ENCODE results near the gene SKI. TPM values are rescaled to one million over a fixed set of nuclear protein-coding genes. Genes with fewer than 3 reads are reported as not detected.
A peak's percentile ranks its signal among the peaks of the same experiment; 100 is the strongest.

SKI gene
- total RNA-seq, 1 donor from 2014 or later, result 66.2 TPM

DNA sequence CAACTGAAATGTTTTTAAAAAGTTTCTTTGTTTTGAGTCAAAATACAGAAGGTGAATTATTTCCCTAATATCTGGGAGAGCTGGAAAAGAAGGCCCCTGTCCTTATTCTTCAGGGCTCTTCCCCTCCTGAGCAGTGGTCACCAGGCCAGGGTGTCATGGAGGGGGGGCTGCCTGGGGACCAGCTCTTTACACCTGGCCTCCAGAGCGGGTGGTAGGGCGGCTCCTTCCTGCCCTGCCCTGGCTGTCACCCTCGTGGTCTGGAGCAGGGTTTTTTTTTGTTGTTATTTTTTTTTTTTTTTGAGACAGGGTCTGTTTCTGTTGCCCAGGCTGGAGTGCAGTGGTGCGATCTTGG lies 6.6 kb downstream of the SKI start:
- peak overlapping the region; percentile 69 for H3K4me3 Mint-ChIP-seq (ENCODE audit: unreplicated experiment)
- Histone ChIP-seq H3K4me1 (ENCODE audit: insufficient read depth, low read length) (peaks cover 63% of the 10 kb centered on the region), H3K27me3 (ENCODE audit: insufficient read depth, low read length) (no peaks in the 10 kb centered on the region), H2AFZ (ENCODE audit: low read depth, low read length) (no peak overlapping the region), H3K4me2 (ENCODE audit: low read length) (peak overlapping the region; percentile 95), H3K9ac (ENCODE audit: low read length) (peak overlapping the region; percentile 47), H3K27ac (ENCODE audit: low read depth, low read length) (peak overlapping the region; percentile 37), H3K79me2 (ENCODE audit: insufficient read depth, low read length) (peaks cover 100% of the 10 kb centered on the region), H3K36me3 (ENCODE audit: insufficient read depth, low read length) (no peaks in the 10 kb centered on the region), H3K4me3 (ENCODE audit: insufficient read depth, low read depth, low read length) (no peak overlapping the region), H3K9me3 (ENCODE audit: insufficient read depth, low read depth, low read length) (no peaks in the 10 kb centered on the region), H4K20me1 (ENCODE audit: insufficient read depth, low read length) (peaks cover 100% of the 10 kb centered on the region)
- H3K27me3 Mint-ChIP-seq (ENCODE audit: low read depth, unreplicated experiment), result no peaks in the 10 kb centered on the region
- H3K27ac Mint-ChIP-seq (ENCODE audit: unreplicated experiment), result peak overlapping the region; percentile 58
- FAIRE-seq (no peak), DNase-seq (ENCODE audit: low read depth) (no peak)
- no peaks in the 10 kb centered on the region for H3K9me3 Mint-ChIP-seq (ENCODE audit: unreplicated experiment)
- peaks cover 8% of the 10 kb centered on the region for H3K36me3 Mint-ChIP-seq (ENCODE audit: low read depth, unreplicated experiment)
- no peak for TF ChIP-seq EZH2 (IDR thresholded peaks at IDR 0.05; ENCODE audit: insufficient read depth, low read length)
- TF ChIP-seq, protein P1, sequence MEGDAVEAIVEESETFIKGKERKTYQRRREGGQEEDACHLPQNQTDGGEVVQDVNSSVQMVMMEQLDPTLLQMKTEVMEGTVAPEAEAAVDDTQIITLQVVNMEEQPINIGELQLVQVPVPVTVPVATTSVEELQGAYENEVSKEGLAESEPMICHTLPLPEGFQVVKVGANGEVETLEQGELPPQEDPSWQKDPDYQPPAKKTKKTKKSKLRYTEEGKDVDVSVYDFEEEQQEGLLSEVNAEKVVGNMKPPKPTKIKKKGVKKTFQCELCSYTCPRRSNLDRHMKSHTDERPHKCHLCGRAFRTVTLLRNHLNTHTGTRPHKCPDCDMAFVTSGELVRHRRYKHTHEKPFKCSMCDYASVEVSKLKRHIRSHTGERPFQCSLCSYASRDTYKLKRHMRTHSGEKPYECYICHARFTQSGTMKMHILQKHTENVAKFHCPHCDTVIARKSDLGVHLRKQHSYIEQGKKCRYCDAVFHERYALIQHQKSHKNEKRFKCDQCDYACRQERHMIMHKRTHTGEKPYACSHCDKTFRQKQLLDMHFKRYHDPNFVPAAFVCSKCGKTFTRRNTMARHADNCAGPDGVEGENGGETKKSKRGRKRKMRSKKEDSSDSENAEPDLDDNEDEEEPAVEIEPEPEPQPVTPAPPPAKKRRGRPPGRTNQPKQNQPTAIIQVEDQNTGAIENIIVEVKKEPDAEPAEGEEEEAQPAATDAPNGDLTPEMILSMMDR (IDR thresholded peaks at IDR 0.05; ENCODE audit: insufficient read depth, low read depth, low read length), result no peak
- H3K4me1 Mint-ChIP-seq (ENCODE audit: low read depth, unreplicated experiment), result peaks cover 38% of the 10 kb centered on the region

GRCh38 chr1:2235300-2235998 lies 7.3 kb downstream of the SKI start:
- TF ChIP-seq, protein P1 (IDR thresholded peaks at IDR 0.05; ENCODE audit: insufficient read depth, low read depth, low read length), result no peak
- no peak for TF ChIP-seq EZH2 (IDR thresholded peaks at IDR 0.05; ENCODE audit: insufficient read depth, low read length)
- FAIRE-seq, result no peak
- peaks cover 100% of the 10 kb centered on the region for H4K20me1 ChIP-seq (ENCODE audit: insufficient read depth, low read length)
- H3K27ac ChIP-seq (ENCODE audit: low read depth, low read length), result no peak overlapping the region
- H3K27ac Mint-ChIP-seq (ENCODE audit: unreplicated experiment), result peak overlapping the region; percentile 89
- H3K27me3 Mint-ChIP-seq (ENCODE audit: low read depth, unreplicated experiment), result no peaks in the 10 kb centered on the region
- no peak for DNase-seq (ENCODE audit: low read depth)
- no peak overlapping the region for H3K9ac ChIP-seq (ENCODE audit: low read length)
- H3K4me2 ChIP-seq (ENCODE audit: low read length), result no peak overlapping the region
- no peak overlapping the region for H3K4me3 Mint-ChIP-seq (ENCODE audit: unreplicated experiment)
- no peak overlapping the region for H2AFZ ChIP-seq (ENCODE audit: low read depth, low read length)
- peaks cover 100% of the 10 kb centered on the region for H3K79me2 ChIP-seq (ENCODE audit: insufficient read depth, low read length)
- H3K4me1 ChIP-seq (ENCODE audit: insufficient read depth, low read length), result peaks cover 70% of the 10 kb centered on the region
- no peaks in the 10 kb centered on the region for H3K27me3 ChIP-seq (ENCODE audit: insufficient read depth, low read length)
- H3K4me3 ChIP-seq (ENCODE audit: insufficient read depth, low read depth, low read length), result no peak overlapping the region
- peaks cover 40% of the 10 kb centered on the region for H3K4me1 Mint-ChIP-seq (ENCODE audit: low read depth, unreplicated experiment)
- H3K9me3 Mint-ChIP-seq (ENCODE audit: unreplicated experiment), result no peaks in the 10 kb centered on the region
- H3K36me3 ChIP-seq (ENCODE audit: insufficient read depth, low read length), result no peaks in the 10 kb centered on the region
- no peaks in the 10 kb centered on the region for H3K9me3 ChIP-seq (ENCODE audit: insufficient read depth, low read depth, low read length)
- peaks cover 8% of the 10 kb centered on the region for H3K36me3 Mint-ChIP-seq (ENCODE audit: low read depth, unreplicated experiment)

Measured in astrocyte (in vitro differentiated cells and primary cell).